GM20000 (cell line): ENCODE measurements around the gene ASXL3.

Experiments used
- DNase-seq: peaks from one replicate; pipeline ENCODE4 v3.0.0; 2012; ENCODE audit warnings: low spot score
- CTCF ChIP-seq: IDR thresholded peaks from 2 replicates; pipeline ENCODE4 v1.5.1; 2012; ENCODE audit warnings: mild to moderate bottlenecking, control low read depth; ENCODE audit errors: extremely low read depth, missing control alignments

The ASXL3 gene

DNA sequence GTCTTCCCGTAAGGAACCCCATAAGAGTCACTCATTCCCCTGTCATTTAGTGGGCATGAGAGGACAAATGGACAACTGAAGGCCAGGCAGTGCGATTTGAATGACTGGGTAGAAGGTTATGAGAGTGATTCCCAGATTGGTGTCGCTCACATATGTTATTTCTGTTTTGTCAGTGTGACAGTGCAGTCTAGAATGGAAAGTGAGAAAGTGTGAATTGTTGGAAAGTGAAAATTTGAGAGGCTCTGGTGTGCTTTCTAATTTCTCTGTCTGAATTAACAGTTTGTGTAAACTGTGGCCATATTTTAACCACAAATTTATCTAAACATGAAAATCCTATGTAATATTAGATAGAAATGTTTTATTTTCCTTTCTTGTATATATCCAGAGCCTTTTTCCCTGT lies 49.1 kb downstream of the ASXL3 start:
- no peak for DNase-seq
- TF ChIP-seq CTCF: no peak

DNA sequence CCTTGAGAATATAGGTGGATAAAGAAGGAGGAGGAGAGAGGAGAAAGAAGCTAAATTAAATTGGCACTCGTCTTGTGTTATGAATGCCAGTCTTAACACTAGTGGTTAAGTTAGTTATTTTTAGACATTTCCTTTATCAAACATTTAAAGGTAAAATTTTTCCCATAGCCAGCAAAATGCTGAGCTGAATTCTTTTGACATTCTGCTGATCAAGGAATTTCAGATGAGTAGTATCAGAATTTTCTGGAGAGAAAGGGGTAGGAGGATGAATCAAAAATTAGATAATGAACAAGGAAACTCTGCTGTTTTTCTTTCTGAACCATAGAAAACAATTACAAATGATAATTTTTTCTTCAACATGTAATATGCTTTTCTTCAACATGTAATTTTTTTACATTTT lies 52.5 kb downstream of the ASXL3 start:
- no peak for TF ChIP-seq CTCF
- DNase-seq: no peak

DNA sequence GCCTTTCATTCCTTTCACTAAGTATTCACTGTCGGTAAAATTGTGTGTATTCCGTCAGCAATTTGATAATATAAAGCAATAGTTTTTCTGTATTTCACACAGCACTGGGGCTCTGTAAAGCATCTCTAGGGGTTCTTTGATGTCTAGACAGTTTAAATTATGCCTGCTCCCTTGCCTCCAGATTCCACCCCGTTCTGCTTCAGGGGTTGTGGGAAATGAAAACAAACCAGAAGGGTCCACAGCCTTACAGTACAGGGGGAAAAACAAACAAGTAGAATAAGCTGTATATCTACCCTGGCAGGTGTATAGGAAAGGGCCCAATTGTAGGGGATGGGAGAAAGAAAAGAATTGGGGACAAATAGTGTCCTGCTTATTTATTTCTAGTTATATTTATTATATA lies 63.1 kb downstream of the ASXL3 start:
- DNase-seq: no peak
- TF ChIP-seq CTCF: no peak

GRCh38 chr18:33644494-33644893 lies 66.5 kb downstream of the ASXL3 start:
- DNase-seq: no peak
- TF ChIP-seq CTCF: no peak

DNA sequence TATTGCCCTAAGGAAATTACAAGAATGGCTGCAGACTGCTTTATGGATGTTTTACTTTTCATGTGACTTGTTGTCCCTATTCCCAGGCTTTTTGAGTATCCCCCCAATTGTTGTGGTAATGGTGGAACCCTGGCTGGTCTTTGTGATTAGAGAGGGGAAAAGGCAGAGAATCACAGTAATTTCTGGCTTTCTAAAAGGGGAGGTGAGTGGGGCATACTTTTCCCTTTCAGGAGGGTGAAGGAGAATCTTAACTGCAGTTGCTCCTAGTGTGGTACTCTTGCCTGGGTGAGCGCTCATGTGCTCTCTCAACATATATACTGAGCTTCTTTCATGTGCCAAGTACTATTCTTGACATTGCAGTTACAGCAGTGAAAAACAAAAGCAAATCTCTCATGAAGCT lies 69.3 kb downstream of the ASXL3 start:
- TF ChIP-seq CTCF: no peak
- no peak for DNase-seq

- DNase-seq: no peak
- no peak for TF ChIP-seq CTCF
Measured at GRCh38 chr18:33652635-33653034, 74.6 kb downstream of the ASXL3 start.

DNA sequence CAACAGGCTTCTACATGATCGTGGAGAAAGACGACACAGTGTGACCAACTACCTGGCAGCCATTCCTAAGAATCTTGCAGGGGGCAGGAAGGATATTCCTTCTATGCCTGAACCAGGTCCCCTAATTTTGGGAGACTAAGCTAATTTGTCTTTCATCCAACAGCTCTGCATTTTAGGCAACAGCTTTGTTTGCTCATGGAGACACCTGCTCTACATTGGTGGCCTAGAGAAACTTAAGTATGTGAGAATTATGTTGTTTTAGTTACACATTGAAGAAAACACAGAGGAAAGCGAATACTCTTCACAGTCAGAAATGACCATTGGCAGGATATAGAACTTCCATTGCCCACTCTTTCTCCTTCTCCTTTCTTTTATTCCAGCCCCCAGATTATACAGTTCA lies 75.2 kb downstream of the ASXL3 start:
- DNase-seq: no peak

More for the DNA sequence above, 75.2 kb downstream of the ASXL3 start:
- TF ChIP-seq CTCF: no peak
